Measurements from ENCODE around the gene SCN1A.
"Not testable (repeated sequence)": the region's sequence is repeated elsewhere in the genome, so short reads cannot be mapped to it uniquely, and the experiment has no call there.

The SCN1A gene

DNA sequence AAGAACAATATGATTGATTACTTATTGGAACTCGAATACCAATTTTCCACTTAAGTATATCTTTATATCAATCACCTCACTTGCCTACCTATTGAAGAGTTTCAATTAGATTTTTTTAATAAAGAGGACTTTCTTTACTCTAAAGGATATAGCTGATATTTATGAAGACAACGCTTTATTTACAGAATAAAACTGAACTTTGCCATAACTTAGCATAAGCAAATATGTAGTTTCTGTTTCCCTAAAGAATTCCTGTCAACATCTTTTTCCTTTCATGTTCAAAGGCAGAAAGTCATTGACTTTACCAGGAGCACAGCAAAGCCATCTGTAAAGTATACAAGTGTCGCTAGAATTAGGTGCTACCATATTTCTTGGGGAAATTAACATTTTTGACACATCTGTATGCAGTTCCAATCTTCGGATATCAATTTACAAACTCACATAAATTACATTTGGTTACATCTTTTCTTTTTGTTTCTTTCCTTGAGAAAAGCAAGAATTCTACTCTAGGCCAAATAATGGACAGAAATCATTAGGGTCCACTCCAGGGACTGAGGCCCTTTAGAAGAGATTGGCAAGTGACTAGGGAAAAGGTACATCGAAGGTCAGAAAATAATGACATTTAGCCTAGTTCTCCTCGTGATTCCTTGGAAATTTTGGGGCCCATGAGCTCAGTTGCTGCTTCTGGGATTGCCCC is 7.5 kb upstream of the SCN1A start:
- no peak for DNase-seq (ENCODE audit: low read depth)

GRCh38 chr2:166134252-166135151 is 6.7 kb upstream of the SCN1A start:
- DNase-seq (ENCODE audit: low read depth): no peak

GRCh38 chr2:166133653-166134052 is 5.8 kb upstream of the SCN1A start:
- no peak for DNase-seq (ENCODE audit: low read depth)

GRCh38 chr2:166128156-166128505 is 311 bp upstream of the SCN1A start:
- DNase-seq (ENCODE audit: low read depth): no peak

GRCh38 chr2:166126007-166126639 is 1.7 kb downstream of the SCN1A start:
- peak; percentile 62 for DNase-seq (ENCODE audit: low read depth)

DNA sequence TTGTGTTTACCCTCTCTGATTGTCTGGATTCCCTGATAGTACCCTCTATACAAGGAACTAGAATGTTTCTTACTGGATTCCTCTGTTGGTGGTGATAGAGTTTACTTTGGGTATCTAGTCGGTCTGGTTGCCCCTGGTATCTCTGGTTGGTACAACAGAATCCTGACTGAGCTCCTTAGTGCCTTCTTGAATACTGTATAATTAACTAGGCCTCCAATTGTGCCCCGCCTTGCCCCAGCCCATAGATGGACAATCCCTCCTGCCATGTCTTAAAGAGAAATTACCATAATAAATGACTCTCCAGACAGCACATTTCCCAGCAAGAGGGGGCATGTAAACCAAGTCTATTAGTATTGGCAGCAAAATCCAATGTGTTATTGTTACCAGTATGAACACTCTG is 2.3 kb downstream of the SCN1A start:
- DNase-seq (ENCODE audit: low read depth): no peak

DNA sequence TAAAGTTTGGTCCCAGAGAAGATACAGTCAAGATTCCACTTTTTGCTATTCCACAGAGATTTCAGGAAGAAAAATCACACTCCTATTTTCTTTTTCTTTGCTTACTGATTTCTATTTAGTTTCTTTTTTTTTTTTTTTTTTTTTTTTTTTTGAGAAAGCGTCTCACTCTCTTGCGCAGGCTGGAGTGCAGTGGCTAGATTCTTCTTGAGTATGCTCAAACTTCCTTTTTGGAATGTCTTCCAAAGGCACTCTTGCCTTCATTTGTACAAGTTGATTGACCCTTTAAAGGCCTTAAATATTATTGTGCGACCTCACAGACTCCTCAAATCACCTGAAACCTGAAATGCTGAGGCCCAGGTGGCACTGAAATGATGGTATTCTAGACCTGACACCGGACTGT is 9.6 kb downstream of the SCN1A start:
- no peak for DNase-seq (ENCODE audit: low read depth)

DNA sequence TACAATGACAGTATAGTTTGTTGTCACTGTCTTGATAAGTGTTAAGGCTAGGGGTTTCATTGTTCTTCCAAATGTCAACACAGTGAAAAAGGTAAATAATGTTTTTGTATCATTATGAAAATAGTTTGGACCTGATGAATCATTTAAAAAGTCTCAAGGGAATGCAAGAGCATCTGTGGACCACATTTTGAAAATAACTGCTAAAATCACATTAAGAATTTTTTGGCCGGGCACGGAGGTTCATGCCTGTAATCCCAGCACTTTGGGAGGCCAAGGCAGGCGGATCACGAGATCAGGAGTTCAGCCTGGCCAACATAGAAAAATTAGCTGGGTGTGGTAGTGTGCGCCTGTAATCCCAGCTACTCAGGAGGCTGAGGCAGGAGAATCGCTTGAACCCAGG is 10.3 kb downstream of the SCN1A start:
- peak; percentile 28 for DNase-seq (ENCODE audit: low read depth)

DNA sequence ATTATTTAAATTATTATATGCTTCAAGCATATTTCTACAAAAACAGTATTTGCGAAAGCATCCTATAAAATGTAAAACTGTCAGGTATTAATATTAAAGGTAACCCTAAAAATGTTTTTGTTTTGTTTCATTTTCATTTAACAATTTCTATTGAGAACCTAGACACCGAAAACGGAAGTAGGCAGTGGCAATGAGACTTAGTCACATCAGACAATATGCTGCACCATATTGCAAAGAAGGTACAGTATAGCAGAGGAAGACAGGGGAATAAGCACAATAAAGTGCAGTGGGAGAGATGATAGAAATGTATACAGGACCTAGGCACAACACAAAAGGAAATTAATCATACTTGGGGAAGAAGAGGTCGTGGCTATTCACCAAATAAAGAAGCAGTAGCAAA is 12.2 kb downstream of the SCN1A start:
- DNase-seq (ENCODE audit: low read depth): no peak

- no peak for DNase-seq (ENCODE audit: low read depth)
Measured at GRCh38 chr2:166112193-166112605, 15.6 kb downstream of the SCN1A start.

- no peak for DNase-seq (ENCODE audit: low read depth)
Measured at GRCh38 chr2:166106431-166107015, 21.3 kb downstream of the SCN1A start.

DNA sequence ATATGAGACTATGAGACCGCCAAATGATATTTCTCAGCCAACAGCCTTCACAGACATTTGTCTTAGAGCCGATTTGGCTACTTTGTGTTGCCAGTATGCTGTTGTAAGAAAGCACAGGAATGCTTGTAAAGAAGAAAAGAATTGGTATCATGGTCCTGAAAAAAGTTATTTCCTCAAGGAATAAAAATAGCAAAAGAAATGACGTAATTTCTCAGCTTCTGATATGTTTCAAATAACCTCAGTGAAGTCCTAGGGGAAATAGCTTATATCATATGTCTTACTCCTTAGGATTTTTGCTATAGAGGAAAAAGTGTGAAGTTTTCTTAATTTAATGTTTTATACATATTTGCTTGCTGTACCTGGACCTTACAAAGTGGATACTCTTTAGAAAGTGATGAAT is 23.0 kb downstream of the SCN1A start:
- no peak for DNase-seq (ENCODE audit: low read depth)

DNA sequence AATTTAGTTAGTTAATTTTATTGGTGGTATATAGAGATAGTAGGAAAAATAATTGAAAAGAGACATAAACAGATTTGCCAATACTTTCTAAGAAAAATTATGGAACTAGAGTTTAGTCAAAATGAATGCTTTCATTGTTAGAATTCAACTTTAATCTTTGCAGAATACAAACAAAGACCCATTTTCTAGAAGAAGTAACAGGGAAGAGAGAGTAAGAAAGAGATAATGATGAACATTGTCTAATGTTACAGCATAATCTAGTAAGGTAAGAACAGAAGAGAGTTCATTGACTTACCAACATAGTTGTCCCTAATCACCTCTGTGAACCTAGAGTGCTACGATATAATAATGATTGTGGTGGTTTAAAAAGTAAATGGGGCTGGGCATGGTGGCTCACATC is 23.7 kb downstream of the SCN1A start:
- DNase-seq (ENCODE audit: low read depth): no peak

GRCh38 chr2:166103277-166103676 is 24.5 kb downstream of the SCN1A start:
- DNase-seq (ENCODE audit: low read depth): not testable (repeated sequence)

DNA sequence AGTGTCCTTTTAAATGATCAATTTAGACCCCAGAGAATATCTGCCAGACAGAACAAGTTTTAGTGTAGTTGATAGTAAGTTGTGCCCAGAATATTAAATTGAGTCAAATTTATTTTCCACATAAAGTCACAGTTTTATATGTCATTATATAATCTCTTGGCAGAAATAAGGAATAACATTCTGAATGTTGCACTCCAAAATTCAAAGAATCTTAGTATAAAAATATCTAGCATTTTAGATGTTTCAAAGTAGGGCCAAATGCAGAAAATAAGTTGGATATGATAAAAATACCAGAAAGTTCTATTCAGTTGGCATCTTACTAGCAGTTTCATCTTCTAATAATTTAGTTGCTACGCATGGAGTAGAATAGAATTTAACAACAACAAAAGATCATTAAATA is 33.5 kb downstream of the SCN1A start:
- no peak for DNase-seq (ENCODE audit: low read depth)

- DNase-seq (ENCODE audit: low read depth): no peak
Measured at GRCh38 chr2:166092889-166093288, 34.9 kb downstream of the SCN1A start.

GRCh38 chr2:166091439-166091838 is 36.4 kb downstream of the SCN1A start:
- DNase-seq (ENCODE audit: low read depth): no peak

DNA sequence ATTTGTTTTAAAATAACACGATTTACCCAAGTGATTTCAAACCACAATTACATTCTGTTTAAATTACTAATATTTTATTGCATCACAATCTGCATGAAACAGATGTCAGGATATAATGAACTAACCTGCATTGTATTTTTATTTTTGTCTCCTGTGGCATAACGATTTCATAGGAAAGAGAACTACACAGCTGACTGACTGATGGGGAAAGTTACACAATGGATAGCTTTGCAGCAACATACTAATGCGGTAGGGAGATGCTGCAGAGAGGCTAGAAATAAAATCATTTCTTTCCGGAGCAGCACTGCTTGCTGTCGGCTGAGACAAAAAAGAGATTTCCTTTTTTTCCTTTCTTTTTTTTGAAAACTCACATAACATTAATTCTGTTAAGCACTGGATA is 36.9 kb downstream of the SCN1A start:
- DNase-seq (ENCODE audit: low read depth): no peak

GRCh38 chr2:166090346-166090745 is 37.5 kb downstream of the SCN1A start:
- no peak for DNase-seq (ENCODE audit: low read depth)

DNA sequence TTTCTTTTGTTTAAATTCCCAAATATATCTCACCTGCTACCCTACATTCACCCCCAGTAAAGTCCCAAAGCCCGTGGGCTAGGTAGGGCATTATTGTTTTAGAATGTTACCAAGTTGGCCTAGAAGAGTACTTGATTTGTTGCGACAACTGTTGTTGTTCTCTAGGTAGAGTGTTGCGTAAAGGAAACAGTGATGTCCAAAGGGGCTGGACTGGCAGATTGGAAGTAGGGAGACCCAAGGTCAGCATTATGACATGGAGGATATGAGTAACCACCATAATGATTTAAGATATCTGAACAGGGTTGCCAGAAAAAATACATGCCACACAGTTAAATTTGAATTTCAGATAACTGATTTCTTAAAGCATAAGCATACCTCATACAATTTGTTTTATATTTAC is 39.2 kb downstream of the SCN1A start:
- DNase-seq (ENCODE audit: low read depth): no peak

DNA sequence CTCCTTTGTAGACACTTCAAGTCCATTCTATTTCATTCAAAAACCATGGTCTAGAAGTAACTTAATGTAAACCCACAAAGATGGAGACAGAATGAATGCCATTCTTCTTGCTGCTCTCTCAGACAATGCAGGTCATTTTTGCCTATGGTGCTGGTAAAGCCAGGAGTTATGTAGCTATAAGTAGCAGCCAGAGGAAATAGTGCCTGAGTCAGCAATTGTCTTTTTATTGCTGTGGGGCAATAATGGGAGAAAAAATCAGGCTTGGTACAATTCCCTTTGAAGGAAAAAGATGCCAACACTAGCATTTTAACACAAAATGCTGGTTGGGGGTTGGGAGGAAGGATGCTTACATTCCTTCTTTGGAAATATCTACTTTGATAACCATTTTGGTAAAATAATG is 43.5 kb downstream of the SCN1A start:
- DNase-seq (ENCODE audit: low read depth): no peak

- DNase-seq (ENCODE audit: low read depth): no peak
Measured at GRCh38 chr2:166082736-166083135, 45.1 kb downstream of the SCN1A start.

- DNase-seq (ENCODE audit: low read depth): no peak
Measured at GRCh38 chr2:166081852-166082251, 46.0 kb downstream of the SCN1A start.

Data from GM04504 (cell line).